Pulmonary artery endothelial cell (primary cell): ENCODE data around the gene PLXNB2. TPM values are rescaled to one million over a fixed set of nuclear protein-coding genes. Genes with fewer than 3 reads are reported as not detected.

Experiments used
- DNase-seq: peaks from one replicate; pipeline ENCODE4 v3.0.0-alpha.2; 2011; ENCODE audit warnings: low read depth, low spot score
- total RNA-seq: library from RNA; depleted of rRNA; stranded (reverse); fragments of >200 nt; gene quantifications from 2 replicates; pipeline ENCODE4 v1.2.3, GENCODE V29; 2014

Gene PLXNB2
- total RNA-seq, 1 donor from 2014 or later, result 55.5 TPM

- no peak for DNase-seq
Measured at GRCh38 chr22:50253941-50254340, 53.5 kb downstream of the PLXNB2 start.

GRCh38 chr22:50253046-50253915 lies 54.2 kb downstream of the PLXNB2 start:
- DNase-seq, result no peak

DNA sequence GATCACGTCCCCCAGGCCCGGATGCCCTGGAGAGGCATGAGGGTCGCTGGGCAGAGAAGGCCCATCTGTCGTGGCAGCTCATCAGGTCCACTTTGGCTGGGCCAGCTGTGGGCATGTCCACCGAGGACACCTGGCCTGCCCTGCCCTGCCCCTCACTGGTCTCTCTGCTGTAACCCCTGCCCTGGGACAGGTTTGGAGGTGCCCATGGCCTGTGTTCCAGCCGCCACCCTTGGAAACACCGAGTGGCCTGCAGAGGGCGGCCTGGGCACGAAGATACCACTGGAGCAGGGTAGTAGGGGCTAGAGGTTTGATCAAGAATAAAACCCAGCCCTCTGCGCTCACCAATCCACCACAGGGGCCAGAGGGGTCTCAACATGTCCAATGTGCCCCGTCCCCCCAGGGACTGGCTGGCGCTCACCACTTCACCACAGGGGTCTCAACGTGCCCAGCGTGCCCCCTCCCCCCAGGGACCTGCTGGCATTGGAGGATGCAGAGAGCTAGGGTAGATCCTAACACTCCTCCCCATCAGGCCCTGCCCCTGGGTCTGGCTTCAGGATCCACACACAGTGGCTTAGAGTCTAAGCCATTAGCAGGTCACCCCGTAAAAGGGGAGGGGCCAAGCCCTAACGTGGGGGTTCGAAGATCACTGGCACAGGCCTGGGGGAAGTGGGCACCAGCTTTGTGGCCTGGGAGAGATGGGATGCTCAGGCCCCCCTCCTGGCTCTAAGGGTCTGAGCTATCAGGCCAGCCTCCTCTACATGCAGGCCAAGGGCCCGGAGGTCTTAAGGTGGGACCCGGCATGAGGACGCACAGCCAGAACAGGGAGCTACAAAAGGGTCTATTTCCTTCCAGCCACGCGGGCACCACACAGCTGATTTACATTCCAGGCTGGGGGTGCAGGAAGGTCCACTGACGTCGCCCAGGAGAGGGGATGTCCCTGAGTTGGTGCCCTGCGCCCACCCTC lies 55.1 kb downstream of the PLXNB2 start:
- DNase-seq, result no peak

GRCh38 chr22:50251477-50252081 lies 55.9 kb downstream of the PLXNB2 start:
- DNase-seq, result no peak

GRCh38 chr22:50250555-50251476 lies 56.6 kb downstream of the PLXNB2 start, which contains the start of gene HDAC10:
HDAC10 (minus strand) TSS chr22:50251265; CDS start chr22:50251032, 233 bp downstream.
- no peak for DNase-seq

- no peak for DNase-seq
Measured at GRCh38 chr22:50250249-50250554, 57.2 kb downstream of the PLXNB2 start.

- no peak for DNase-seq
Measured at GRCh38 chr22:50249341-50250248, 57.9 kb downstream of the PLXNB2 start.

DNA sequence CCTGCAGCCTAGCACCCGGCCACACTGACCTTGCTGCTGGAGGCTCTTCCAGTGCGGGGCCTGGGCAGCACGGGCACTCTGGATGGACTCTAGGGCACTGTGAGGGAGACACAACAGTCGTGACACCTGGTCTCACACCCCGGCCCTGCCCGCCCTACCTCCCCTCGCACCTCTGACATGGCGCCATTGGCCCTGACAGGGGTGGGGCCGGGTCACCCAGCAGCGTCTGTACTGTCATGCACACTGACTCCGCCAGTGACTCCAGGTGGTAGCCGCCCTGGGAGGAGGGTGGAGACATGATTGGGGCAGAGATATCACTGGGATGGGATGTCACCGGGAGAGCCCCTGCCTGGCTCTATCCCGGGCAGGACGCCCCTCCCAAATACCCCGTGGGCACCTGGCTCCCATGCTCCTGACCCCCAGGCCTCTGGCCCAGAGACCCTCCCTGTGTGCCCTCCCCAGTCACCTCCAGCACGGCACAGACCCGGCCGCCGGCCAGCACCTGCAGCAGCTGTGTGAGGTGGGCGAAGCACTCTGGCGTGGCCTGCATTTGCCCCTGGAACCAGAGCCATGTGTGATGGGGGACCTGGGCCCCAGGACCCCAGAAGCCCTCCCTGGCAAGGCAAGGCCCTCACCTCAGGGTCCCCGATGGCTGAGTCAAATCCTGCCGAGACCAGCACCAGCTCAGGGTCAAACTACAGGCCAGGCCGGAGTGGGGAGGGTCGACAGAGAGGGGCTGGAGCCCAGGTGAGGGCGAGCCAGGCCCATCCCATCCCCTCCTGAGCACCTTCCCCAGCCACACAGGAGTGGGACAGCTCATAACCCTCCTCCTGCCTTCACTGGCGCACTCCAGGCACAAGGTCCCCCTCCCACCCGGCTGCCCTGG lies 59.0 kb downstream of the PLXNB2 start:
- DNase-seq, result no peak

GRCh38 chr22:50247748-50248147 lies 59.7 kb downstream of the PLXNB2 start:
- DNase-seq, result no peak

DNA sequence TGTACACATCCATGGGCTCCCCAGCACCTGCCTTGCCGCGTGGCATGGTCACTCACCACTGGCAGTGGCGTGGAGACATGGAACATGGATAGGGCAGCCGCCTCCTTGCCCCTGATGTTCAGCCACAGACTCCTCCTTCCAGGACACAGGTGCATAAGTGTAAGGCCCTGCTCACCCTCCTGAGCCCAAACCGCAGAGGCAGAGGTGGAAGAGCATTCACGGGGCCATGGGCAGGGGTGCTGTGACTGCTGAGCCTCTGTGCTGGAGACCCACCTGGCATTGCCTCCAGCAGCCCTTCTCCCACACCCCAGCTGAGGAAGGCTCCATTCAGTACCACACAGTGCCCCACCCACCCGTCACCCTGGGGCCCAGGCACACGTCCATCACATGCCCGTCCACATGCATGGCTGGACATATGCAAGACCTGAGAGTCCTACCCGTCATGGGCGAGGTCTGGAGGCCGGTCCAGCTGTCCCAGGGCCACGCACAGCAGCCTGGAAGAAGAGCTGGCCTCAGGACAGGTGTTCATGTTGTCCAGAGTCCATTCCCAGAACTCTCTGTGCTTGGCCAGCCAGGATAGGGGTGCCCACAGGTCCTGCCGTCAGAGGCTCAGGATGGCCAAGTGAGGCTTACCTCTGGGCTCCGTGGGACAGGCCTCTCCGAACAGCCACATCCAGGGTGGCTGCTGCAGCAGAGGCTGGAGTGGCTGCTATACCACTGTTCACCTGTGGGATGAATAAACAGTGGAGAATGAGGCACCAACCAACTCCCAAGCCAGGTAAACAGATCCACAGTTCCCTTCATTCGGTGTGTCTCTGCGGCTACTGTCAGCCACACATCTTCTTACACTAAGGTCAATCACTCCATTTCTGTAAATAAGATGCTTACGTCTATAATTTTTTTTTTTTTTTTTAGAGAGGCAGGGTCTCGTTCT lies 60.9 kb downstream of the PLXNB2 start:
- DNase-seq, result no peak

DNA sequence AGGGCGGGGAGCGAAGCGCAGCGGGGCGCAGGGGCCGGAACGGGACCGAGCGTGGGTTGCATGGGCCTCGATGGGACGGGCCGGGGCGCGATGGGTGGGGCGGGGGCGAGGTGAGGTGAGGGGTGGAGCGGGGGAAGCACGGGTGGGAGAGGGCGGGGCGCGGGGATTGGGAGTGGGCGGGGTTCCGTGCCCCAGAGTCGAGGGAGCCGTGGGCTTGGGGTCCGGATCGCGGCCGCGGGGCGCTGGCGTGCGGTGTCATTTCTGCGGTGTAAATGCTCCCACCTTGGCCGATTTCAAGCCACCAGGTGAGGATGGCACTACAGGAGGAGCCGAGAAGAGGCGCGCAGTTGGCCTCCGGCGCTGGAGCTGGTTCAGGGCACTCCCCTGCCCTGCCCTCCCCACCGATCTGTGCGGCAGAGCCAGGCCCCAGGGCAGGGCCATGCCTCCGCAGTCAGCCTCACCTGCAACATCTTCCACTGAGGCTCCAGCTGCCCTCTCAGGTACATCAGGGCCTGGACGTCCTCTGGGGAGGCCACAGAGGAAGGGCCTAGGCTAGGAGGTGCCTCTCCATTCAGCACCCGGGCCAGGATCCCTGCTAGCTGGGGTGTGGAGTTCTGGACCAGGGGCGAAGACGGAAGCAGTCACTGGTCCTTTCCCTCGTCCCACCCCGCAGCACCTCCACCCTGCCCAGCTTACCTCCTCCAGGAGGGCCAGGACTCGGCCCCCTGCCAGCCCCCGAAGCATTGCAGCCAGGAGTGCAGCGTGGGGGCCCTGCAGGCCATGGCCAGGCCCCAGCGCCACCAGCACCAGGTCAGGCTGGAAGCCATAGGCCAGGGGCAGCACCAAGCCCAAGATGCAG lies 62.0 kb downstream of the PLXNB2 start:
- no peak for DNase-seq

DNA sequence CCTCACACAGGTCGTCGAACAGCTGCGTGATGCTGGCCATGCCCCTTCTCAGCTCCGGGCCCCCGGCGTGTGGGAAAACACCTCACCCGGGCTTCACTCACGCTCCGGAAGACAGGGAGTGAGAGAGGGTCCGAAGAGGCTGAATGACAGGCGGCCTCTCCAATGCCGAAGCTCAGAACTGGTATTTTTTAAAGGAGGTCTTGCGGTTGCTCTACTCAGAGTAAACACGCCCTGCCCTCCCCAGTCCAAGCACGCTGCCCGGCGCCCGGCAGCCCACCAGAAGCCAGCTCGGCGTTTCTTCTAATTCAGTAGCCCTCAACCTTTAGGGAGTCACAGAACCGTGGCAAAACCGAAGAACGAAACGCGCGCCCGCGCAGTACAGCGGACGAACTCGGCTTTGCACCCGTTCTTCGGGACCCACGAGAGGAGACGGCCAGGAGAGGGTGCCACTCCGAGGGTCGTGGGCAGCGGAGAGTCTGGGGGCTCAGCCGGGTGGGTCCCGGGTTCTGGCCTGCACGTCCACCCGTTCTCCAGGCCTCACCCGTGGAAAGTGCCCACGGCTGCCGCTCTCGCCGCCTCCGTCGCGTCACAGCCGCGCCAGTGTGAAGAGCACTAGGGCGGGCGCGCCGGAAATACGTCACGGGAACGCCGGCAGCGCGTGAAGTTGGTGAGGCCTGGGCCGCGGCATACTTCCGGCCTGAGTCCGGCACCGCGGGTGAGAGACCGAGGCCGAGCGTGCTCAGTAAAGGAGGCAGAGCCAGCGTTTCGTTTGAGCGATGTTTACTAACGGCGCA lies 62.8 kb downstream of the PLXNB2 start, which contains the start of gene TUBGCP6:
TSS of gene TUBGCP6 (minus strand) at position 604 of the 794 bp plus-strand sequence. CDS start at position 40, 564 bp downstream.
- DNase-seq, result peak; percentile 75

DNA sequence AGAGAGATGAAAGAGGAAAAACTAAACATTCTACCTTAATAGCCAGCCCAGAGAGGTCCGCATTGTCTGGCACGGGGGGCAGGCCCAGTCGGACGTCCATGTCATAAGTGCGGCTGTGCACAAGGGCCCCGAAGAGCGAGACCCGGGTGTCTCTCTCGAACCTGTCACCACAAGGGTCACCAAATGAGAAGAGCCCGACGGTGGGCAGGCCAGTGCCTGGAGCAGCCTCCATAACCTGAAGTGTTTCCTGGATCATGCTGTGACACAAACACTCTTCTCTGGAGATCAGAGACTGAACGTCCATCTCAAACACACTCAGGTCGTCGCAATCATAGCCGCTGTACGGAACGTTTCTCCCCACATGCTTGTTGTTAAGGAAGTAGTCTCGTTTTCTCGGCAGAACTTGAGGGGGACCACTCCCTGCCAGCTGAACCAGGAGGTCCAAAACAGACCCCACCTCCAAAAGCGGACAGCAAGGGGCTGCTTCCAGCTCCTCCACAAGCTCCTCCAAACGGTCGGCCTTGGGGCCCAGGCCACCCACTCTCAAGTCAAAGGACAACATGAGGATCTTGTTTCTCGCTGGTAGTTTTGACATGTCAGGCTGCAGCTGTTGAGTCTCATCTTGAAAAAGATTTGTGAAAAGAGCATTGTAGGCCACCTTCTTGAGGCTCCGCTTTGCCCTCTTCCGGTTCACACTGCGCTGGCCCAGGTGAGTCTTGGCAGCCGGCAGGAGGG lies 63.6 kb downstream of the PLXNB2 start:
- no peak for DNase-seq

- no peak for DNase-seq
Measured at GRCh38 chr22:50242406-50242949, 65.0 kb downstream of the PLXNB2 start.

GRCh38 chr22:50238755-50239154 lies 68.7 kb downstream of the PLXNB2 start:
- no peak for DNase-seq
